HT1080 (cell line): ENCODE measurements around the gene ESRRA. TPM values are rescaled to one million over a fixed set of nuclear protein-coding genes. Genes with fewer than 3 reads are reported as not detected.

Experiments used
- DNase-seq: peaks from one replicate; pipeline ENCODE4 v3.0.0-alpha.2; 2015; ENCODE audit warnings: low read depth
- total RNA-seq: library from RNA; depleted of rRNA; stranded (reverse); fragments of >200 nt; shearing (Covaris generic); gene quantifications from 2 replicates; pipeline ENCODE4 v1.2.3, GENCODE V29; 2014

Gene ESRRA
- total RNA-seq, 1 experiment from 2014 or later = 77.5 TPM

- DNase-seq = peak; percentile 100
Observed at GRCh38 chr11:64269540-64270220, 35.6 kb upstream of the ESRRA start.

DNA sequence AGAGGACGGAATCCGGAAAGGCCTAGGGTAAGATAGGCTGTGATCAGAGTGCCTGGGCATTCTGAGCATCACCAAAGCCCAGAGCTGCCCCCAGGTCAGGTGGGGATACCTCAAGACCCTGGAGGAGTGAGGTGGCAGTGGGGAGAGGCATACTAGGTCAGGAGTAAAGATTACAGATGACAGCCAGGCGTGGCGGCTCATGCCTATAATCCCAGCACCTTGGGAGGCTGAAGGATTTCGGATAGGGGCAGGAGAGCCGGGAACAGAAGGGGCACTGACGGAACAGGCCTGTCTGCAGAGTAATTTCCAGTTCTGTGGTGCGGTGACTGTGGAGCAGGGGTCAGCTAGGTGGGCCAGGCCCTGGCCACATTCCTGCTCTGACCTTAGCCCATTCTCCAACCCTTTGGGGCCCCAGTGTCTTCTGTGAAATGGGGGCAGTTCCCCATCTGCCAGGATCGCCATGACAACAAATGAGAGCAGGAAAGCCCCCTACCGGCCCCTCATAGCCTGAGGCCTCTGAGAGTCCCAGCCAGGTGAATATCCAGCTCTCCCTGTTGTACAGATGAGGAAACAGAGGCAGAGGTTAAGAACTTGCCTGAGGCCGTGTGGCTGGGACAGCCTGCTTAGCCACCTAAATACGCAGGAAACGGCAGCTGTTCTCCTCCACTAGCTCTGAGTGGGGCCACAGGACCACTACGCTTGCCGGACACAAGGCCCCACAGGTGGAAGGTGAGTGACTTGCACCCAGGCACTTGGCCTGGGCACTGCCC is 30.1 kb upstream of the ESRRA start:
- no peak for DNase-seq

DNA sequence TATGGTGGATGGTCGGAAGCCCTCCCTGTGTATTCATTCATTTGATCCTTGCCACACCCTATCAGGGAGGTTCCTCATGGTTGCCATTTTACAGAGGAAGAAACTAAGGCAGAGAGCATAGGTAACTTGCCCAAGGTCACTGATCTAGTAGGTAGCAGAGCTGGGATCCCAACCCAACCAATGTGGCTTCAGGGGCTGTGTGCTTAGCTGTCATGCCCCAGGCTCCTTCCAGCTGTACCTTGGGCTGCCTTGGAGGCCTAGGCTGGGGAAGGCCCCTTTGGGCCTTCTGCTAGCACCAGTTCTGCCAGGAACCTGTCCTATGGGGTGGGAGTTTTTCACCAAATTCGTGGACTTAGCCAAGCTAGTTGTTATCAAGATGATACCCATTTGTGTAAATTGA is 29.5 kb upstream of the ESRRA start:
- DNase-seq = no peak

GRCh38 chr11:64276653-64277431 is 28.5 kb upstream of the ESRRA start:
- DNase-seq = peak; percentile 92

GRCh38 chr11:64278576-64279190 is 26.6 kb upstream of the ESRRA start:
- DNase-seq = no peak

DNA sequence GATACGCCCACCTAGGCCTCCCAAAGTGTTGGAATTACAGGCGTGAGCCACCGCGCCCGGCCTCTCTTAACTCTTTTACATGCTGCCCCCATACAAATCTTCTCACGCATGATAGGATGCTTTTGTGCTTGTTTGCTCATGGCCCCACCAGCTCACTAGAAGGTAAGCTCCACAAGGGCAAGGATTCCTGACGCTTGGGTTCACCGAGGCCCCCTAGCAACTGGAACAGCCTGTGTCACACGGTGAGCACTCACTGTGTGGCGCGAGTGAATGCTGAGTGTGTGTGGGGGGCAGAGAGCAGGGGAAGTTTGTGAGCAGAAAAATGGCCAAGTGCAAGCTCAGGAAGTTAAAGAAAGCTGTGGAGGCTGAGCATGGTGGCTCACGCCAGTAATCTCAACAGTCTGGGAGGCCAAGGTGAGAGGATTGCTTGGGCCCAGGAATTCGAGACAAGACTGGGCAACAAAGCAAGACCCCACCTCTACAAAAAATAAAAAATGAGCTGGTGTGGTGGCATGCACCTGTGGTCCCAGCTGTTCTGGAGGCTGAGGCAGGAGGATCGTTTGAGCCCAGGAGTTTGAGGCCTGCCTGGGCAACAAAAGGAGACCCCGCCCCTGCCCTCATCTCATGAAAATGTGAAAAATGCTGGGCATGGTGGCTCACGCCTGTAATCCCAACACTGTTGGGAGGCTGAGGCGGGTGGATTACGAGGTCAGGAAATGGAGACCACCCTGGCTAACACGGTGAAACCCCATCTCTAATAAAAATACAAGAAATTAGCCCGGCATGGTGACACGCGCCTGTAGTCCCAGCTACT is 23.2 kb upstream of the ESRRA start:
- no peak for DNase-seq

- no peak for DNase-seq
Observed at GRCh38 chr11:64283092-64283491, 22.2 kb upstream of the ESRRA start.

- DNase-seq = peak; percentile 90
Observed at GRCh38 chr11:64284048-64284961, 21.0 kb upstream of the ESRRA start, which contains the start of gene BAD. BAD (minus strand) TSS chr11:64284665; CDS start chr11:64284368, 297 bp downstream.

DNA sequence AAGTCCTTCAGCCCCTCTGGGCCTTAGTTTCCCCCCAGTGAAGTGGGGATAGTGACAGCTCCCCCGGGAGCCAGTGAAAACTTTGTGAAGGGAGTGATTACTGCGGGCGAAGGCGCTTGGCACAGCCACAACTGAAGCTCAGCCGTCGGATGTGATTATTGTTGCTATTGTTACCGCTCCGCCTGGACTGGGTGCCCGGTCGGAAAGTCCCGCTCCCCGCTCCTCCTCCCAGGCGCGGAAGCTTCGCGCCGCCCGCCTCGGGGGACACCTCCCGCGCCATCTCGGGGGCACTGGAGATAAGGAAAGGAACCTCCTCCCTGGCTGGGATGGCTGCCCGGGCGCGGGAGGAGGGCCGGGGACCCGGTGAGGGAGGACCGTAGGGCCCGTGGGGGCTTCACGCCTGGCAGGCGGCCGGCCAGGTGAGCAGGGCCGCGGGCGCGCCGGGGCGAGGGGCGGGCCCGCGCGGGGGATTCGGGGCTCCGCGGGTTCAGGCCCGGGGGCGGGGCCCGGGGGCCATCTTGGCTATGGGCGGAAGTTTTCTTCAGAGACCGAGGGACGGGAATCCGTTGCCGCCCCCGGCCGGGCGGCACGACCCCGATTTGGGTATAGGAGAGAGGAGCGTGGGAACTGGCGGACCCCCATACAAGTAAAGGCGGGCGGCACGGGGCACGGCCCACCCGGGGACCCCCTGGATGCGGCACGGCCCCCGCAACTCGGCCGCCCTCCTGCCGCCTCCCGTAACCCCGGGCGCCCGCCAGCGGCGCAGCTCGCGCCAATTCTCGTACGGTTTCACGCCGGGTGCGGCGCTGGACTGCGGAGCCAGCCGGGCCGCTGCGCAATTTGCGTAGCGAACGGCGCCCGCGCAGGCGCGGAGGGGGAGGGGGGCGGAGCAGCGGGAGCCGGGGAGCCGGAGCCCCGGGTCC is 20.1 kb upstream of the ESRRA start, which contains the start of gene GPR137:
GPR137 (plus strand) TSS at position 887 of the 923 bp plus-strand sequence. CDS start 677 bp downstream, outside the sequence.
- peak; percentile 69 for DNase-seq

- DNase-seq = peak; percentile 40
Observed at GRCh38 chr11:64285885-64286800, 19.2 kb upstream of the ESRRA start.

DNA sequence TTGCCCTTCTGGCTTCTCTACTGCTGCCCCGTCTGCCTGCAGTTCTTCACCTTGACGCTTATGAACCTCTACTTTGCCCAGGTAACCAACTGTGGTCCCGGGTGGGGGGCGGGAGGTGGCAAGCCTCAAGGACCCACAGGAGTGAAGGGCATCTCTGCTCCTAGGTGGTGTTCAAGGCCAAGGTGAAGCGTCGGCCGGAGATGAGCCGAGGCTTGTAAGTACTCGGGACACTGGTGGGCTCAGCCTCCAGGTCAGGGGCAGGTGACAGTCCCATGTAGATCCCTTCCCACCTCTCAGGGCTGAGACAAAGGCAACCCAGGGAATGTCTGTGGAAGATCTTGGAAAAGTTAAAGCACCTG is 18.5 kb upstream of the ESRRA start:
- no peak for DNase-seq

GRCh38 chr11:64287676-64288352 is 17.5 kb upstream of the ESRRA start:
- no peak for DNase-seq

DNA sequence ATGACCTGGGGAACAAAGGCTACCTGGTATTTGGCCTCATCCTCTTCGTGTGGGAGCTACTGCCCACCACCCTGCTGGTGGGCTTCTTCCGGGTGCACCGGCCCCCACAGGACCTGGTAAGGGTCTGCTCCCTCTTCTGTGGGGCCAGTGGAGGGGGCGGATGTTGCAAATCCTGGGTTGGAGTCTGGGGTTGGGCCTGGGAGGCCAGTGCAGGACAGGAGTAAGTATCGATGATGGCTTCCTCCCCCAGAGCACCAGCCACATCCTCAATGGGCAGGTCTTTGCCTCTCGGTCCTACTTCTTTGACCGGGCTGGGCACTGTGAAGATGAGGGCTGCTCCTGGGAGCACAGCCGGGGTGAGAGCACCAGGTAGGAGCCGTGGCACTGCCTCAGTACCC is 17.0 kb upstream of the ESRRA start:
- DNase-seq = no peak

GRCh38 chr11:64289002-64289564 is 16.2 kb upstream of the ESRRA start:
- no peak for DNase-seq

DNA sequence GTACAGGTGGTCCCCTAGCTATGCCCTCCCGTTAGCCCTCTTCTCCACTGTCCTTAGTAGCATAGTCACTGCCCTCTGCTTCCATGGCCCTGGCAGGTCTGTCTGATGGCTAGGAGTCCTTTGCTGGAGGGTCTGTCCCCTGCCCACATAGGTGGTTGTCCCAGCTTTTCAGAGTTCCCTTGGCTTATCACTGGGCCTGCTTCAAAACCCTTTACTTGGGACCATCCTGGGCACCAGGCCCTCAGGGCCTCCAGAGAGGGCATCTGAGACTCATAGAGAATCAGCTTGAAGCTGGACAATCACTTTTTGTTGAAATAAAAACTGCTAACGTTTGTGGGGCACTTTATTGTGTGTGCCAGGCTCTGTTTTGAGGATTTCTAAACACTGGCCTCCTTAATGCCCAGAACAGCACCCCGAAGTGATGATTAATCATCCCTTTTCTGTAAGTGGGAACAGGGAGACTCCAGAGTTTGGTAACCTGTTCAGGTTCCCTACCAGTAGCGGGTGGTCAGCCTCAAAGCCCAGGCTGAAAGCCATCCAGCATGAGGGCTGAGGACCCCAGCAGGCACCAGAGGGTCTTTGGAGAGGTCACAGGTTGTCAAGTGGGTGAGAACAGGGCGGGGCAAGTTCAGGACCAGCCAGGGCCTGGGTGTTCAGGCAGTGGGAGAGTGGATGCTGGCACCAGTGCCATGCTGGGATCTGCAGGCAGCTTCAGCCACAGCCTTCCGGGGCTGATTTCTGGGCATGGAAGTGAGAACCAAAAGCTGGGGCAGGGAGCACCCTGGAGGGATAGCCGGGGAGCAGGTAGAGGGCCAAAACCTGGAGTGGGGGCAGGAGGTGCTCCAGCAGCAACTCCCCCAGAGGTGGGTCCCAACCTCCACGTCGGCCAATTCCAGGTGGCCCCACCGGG is 14.7 kb upstream of the ESRRA start:
- DNase-seq = no peak
